ENCODE data around the gene OR56A1.
A peak's percentile ranks its signal among the peaks of the same experiment; 100 is the strongest.
"Not testable (repeated sequence)": the region's sequence is repeated elsewhere in the genome, so short reads cannot be mapped to it uniquely, and the experiment has no call there.

The OR56A1 gene

GRCh38 chr11:6030708-6031405 lies at the start of gene OR56A1:
TSS of gene OR56A1 (minus strand) at chr11:6030758. CDS start at chr11:6027692, 3,066 bp downstream.
- no peak for DNase-seq

DNA sequence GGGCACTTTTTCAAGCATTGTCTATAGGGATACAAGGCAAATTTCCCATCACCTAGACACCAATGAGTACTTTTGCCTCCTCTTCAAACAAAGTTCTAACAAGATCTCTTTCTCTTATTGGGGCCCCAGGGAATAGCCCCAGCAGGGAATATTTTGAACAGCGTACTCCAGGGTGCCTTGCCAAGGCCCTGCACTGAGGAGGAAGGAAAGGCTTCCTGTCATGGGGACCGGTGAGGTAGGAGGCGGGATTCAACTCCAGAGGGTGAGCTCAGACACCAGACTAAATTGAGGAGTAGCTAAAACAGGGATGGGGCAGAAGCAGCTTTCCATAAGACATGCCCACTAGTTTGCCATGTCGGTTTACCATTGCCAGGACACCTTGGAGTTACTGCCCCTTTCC lies 48.9 kb upstream of the OR56A1 start:
- no peak for DNase-seq

GRCh38 chr11:6077723-6078122 lies 47.2 kb upstream of the OR56A1 start:
- no peak for DNase-seq

DNA sequence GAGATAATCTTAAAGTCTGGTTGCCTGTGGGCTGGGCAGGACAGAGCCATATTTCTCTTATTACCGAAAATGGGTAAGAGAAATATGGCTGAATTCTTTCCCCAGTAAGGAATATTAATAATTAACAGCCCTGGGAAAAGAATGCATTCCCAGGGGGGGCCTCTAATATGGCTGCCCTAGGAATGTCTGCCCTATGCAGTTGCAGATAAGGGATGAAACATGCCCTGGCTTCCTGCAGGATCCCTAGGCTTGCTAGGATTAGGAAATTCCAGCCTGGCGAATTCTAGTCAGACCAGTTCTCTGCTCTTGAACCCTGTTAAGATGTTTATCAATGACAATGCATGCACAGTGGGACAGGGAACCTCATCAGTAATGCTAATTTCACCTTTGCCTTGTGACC lies 45.9 kb upstream of the OR56A1 start:
- not testable (repeated sequence) for DNase-seq

DNA sequence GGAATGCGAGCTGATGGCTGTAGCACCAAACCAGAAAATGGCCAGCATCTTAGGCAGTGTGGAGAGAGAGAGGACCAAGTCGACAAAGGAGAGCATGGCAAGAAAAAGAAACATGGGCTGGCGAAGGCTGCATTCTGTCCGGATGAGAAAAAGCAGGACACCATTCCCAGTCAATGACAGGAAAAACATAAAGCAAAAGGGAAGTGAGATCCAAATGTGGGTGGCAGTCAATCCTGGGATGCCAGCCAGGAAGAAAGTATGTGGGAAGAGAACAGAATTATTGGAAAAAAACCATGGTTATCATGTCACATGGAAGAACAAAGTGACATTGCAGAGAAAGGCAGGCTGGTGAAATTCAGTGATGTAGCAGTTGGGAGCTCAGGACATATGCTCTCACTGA lies 36.9 kb upstream of the OR56A1 start:
- peak in 2 of 56 donors; percentile 4 to 5 for DNase-seq

GRCh38 chr11:6062691-6063358 lies 32.3 kb upstream of the OR56A1 start:
- no peak for DNase-seq

- no peak for DNase-seq
Measured at GRCh38 chr11:6061475-6061874, 30.9 kb upstream of the OR56A1 start.

- no peak for DNase-seq
Measured at GRCh38 chr11:6057452-6057851, 26.9 kb upstream of the OR56A1 start.

DNA sequence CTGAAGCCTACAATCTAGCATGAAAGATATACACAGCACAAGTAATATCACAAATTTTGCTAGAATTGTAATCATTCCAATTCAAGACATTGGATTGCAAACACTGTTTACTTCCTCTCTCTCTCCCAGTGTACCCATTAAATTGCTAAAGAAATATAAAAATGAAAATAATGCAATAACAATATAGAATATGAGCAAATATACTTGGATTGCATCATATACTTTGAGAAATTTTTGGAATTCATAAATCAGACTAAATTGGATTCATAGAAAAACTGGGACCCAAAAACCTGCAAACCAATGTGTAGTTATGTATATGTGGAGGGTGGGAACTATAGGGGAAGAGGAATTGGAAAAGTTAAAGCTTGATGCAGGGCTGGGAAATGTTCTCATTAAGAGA lies 25.0 kb upstream of the OR56A1 start:
- DNase-seq, result no peak

DNA sequence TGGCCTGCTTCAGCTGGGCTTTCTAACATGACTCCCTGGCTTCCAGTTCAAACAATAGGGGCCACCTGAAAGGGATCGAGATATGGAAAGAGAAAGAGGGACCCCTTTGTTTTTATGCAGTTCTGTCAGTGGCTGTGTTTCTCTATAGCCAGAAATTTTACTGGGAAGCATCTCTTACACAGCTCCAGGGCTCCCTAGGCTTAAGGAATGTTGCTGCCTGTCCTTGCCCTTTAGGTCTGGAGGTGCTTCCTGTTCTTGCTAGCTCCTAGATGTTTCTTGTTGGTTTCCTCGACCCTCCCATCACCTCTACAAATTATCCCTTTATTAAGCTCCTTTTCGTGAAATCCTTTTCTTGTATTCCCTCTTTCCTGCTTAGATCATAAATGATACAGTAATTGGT lies 21.8 kb upstream of the OR56A1 start:
- no peak for DNase-seq

DNA sequence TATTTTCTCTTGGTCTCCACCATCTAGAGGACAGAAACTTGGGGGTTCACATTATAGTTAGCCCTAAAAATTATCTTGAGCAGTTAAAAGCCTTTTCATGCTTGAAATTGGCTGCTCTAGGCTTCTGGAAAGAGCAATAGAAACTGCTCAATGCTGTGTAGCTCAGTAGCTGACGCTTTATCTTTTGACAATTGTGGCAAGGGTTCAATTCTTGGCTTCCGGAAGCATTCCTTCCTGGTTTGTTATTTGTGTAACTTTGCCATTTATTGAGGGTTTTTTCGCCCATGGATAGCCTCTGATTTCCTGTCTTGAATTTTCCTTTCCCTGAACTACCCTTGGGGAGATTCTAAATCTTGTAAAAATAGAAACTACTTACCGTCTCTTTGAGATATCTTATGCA lies 10.3 kb upstream of the OR56A1 start:
- DNase-seq, result no peak

- no peak for DNase-seq
Measured at GRCh38 chr11:6027501-6027900, 3.1 kb downstream of the OR56A1 start.

DNA sequence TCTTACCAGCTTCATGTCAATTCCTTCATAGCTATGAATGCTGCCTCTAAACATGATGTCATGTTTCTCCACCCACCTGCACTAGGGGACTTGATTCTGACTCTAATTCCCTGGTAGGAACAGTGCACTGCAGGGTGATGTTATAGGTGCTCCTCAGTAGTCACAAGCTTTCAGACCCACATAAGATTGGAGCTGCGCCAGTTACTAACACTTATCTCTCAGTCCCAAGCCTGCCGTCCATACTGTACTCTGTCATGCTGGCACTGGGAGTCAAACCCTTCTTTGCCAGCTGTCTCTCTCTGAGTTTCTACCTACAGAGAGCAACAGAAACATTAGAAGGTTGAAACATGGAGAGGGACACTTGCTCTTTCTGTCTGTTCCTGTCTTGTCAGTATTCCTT lies 5.5 kb downstream of the OR56A1 start:
- no peak for DNase-seq

DNA sequence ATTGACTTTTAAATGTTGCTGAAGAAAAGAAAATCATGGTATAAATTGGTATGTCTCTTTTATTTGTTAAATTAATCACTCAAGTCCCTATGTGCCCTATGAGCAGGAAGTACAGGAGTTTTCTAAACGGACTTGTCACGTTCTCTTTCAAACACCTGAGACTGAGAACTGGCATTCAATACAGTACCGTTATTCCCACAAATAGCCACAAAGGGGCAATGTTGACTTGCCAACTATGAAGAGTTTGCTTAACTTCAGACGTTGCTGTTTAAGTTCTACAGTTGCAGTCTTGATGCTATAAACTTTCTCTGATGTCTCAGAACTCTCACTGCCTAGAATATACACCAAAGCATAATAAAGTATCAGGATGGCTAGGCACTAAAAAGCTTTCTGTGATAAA lies 7.6 kb downstream of the OR56A1 start:
- DNase-seq, result peak in 1 of 56 donors; percentile 24

GRCh38 chr11:6013042-6013441 lies 17.5 kb downstream of the OR56A1 start:
- DNase-seq, result no peak

- no peak for DNase-seq
Measured at GRCh38 chr11:6012035-6012668, 18.4 kb downstream of the OR56A1 start.

DNA sequence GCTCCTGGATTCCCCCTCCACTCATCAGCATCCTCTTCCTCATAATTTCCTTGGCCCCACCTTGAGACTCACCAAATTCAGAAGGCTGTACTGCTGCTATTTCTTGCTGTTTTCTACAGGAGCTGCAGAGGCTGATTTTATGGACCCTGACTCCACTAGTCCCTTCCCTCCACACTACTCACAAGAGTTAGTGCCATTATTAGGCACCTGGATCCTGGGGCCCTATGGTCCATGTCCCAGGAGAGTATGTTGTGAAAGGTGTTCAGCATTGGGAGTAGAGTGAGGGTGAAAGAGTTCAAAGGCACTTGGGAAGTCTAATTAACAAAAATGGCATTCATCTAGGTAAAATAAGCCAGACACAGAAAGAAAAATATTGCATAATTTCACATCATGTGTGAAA lies 23.7 kb downstream of the OR56A1 start, which contains the start of gene OR56A4:
Gene OR56A4, minus strand, starts transcription at position 101 of the 400 bp plus-strand sequence. CDS start 3,954 bp downstream, outside the sequence.
- DNase-seq, result no peak

DNA sequence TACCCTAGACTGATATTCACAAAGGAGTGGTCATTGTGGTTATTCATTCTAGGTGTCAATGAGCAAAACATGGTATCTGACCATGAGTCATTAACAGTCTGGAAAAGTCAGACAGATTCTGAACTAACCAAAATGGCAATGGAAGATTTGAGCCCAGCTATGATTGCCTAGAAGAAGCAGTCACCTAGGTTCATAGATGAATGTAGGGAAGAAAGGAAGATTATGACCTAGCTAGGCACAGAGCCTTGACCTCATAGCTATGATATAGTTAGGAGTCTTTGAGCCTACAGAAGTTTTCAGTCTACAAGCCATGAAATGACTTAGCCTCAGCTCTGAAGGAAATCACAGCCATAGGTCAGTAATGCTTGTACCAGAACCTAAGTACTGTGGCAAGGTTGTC lies 24.2 kb downstream of the OR56A1 start:
- no peak for DNase-seq

DNA sequence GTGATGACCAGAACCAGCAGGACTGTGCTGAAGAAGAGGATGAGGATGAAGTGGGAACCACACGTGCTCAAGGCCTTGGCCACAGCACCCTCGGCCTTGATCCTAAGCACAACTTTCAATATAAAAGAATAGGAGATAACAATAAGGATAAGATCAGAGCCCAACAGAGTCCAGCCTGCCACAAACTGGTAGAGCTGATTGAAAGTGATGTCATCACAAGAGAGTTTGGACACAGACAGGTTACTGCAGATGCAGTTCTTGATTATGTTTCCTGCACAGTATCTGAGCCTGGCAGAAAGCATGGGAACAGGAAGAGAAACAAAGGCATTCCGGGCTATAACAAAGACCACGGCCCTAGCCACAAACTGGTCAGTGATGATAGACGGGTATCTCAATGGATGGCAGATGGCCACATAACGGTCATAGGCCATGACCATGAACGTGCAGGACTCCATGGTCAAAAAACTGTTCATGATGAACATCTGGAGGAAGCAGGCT lies 28.3 kb downstream of the OR56A1 start:
- no peak for DNase-seq

- DNase-seq, result no peak
Measured at GRCh38 chr11:5994791-5995190, 35.8 kb downstream of the OR56A1 start.

DNA sequence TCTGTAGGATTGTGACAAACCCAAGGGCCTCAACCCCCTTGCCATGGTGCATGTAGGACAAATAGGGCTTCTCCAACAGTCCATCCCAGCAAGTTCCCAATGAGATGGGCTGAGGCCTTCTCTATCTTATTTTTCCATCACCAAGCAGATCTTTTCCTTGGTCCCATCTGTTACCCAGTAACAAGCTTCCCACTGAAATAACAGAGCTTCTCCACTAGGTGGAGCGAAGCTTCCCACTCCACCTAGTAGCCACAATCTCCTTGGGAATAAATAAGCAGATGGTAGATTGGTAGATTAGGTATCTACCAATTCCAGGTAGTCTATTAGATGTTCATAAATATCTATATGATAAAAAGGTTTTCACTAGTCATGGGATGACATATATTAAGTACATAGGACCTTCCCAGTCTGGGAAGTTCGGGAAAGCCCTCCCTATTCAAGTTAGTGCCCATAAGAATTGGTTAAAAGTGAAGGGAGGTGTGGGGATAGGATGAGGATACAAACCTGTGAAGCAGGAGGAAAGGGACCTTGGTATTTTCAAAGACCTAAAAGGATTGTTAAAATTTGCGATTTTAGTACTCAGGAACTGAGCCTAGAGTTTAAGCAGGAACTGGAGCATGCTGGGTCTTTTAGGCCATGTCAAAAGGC lies 37.8 kb downstream of the OR56A1 start:
- DNase-seq, result no peak

DNA sequence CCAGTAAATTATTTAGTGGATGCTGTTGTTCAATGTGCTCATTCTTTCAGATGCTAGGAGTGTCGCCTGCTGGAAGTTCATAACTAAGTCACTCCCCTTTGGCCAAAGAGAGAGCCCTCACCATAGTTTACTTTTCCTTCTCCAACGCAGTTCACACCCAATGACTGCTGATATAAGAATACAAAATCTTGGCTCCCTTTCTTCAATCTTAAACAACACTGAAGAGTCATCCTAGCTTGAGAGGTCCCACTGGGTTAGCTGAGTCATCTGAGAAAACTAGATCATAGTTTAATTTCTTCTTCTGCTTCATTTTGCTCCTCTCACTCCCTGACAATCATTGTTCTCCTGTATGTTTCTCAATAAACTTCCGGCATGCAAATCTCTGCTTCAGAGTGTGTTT lies 38.4 kb downstream of the OR56A1 start:
- no peak for DNase-seq

Measured in nucleus accumbens (tissue), 56 donors.